ENCODE measurements around the gene NR3C2.
A peak's percentile ranks its signal among the peaks of the same experiment; 100 is the strongest.

Gene NR3C2

DNA sequence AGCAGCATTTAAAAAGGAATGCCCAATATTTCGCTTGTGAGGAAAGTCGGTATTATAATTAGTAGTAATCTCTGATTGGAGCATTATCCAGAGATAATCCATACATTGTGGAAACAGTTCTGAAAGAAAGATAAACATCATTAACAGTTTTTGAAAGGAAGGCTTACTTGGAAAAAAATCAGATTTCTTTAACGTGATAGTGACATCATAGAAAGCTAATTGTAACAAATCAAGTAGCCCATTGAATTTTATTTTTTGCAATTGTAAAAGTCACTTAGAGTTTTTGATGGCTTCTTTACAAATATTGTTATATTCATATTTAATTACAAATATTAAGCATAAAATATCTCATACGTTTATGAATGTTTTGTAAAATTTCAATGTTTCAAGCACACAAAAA, 11.6 kb upstream of the NR3C2 start:
- DNase-seq (ENCODE audit: low read depth, low spot score), result no peak
- no peak overlapping the region for H3K4me3 ChIP-seq (ENCODE audit: low read depth, low read length)
- TF ChIP-seq, protein P1, sequence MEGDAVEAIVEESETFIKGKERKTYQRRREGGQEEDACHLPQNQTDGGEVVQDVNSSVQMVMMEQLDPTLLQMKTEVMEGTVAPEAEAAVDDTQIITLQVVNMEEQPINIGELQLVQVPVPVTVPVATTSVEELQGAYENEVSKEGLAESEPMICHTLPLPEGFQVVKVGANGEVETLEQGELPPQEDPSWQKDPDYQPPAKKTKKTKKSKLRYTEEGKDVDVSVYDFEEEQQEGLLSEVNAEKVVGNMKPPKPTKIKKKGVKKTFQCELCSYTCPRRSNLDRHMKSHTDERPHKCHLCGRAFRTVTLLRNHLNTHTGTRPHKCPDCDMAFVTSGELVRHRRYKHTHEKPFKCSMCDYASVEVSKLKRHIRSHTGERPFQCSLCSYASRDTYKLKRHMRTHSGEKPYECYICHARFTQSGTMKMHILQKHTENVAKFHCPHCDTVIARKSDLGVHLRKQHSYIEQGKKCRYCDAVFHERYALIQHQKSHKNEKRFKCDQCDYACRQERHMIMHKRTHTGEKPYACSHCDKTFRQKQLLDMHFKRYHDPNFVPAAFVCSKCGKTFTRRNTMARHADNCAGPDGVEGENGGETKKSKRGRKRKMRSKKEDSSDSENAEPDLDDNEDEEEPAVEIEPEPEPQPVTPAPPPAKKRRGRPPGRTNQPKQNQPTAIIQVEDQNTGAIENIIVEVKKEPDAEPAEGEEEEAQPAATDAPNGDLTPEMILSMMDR (IDR thresholded peaks at IDR 0.05; ENCODE audit: insufficient read depth, low read length, missing control alignments), result no peak
- ChIA-PET POLR2A (no interaction called here), CTCF (no interaction called here)

DNA sequence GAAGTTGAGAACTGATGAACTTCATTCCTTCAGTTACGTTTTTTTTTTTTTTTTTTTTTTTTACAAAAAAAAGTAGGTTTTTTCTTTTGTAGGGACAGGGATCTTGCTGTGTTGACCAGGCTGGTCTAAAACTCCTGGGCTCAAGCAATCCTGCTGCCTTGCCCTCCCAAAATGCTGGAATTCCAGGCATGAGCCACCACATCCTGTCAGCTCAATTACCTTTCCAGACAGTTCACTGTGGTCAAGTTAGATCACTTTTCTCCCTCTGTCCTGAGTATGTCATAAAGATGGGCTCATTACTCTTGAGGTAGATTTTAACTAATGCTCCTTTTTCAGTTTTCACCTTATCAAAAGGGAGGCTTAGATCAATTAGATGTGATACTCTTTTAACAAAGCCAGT, 10.8 kb upstream of the NR3C2 start:
- DNase-seq (ENCODE audit: low read depth, low spot score), result no peak
- TF ChIP-seq, protein P1 (IDR thresholded peaks at IDR 0.05; ENCODE audit: insufficient read depth, low read length, missing control alignments), result no peak
- ChIA-PET CTCF (no interaction called here), POLR2A (no interaction called here)
- H3K4me3 ChIP-seq (ENCODE audit: low read depth, low read length), result no peak overlapping the region

DNA sequence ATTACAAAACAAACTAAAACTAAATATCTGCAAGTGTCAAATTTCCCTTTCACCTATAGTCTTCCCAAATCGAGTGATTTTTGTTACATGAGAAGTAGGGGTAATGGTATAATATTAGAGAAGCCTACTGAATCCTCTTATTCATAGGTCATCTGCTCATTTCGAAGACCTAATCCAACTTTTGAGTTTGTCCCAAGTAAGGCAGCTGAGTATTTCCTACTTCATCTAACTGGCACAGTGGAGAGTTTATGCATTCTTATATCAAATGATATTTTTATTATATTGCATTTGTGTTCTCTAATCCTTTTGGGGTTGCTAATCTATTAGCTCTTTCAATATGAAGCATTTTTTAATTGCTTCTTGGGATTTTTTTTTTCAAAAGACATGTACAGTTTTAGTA, 7.7 kb upstream of the NR3C2 start:
- TF ChIP-seq, protein P1 (IDR thresholded peaks at IDR 0.05; ENCODE audit: insufficient read depth, low read length, missing control alignments), result no peak
- no peak overlapping the region for H3K4me3 ChIP-seq (ENCODE audit: low read depth, low read length)
- ChIA-PET CTCF (no interaction called here), POLR2A (no interaction called here)
- DNase-seq (ENCODE audit: low read depth, low spot score), result no peak

DNA sequence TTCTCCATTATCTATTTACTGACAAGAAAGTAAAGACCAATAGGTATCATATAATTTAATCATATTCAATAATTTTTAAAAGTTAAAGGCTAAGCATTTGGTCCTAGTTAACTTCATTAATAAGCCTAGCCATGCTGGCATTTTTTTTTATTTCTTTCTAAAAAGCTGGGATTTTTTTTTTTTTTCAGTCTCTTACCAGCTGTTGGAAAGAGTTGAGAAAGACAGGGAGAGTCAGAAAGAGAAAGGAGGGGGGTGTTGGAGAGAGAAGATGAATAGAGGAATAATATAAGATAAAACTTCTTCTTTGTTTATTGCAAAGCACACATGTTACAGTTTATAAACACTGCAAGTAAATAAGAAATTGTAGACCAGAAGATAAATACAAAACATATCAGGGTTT, 5.9 kb upstream of the NR3C2 start:
- H3K4me3 ChIP-seq (ENCODE audit: low read depth, low read length), result no peak overlapping the region
- TF ChIP-seq, protein P1 (IDR thresholded peaks at IDR 0.05; ENCODE audit: insufficient read depth, low read length, missing control alignments), result no peak
- no peak for DNase-seq (ENCODE audit: low read depth, low spot score)
- ChIA-PET CTCF (no interaction called here), POLR2A (no interaction called here)

DNA sequence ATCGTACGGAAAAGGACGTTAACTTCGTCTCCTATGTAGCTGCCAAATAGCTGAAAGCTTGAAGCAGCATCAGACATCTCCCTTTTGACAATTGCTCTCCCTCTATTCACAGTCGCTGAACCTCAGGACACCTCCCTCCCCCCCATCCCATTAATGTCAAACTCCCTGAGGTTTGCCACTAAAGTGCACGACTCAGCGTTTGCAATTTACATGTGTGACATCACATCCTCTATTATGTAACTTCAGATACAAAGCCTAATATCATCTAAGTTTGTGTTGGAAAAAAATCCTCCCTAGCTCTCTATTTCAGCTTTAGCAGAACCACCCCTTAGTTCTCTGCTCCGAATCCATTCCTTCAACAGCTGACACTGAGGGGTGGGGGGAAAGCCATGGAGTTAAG, 5.5 kb upstream of the NR3C2 start:
- TF ChIP-seq, protein P1 (IDR thresholded peaks at IDR 0.05; ENCODE audit: insufficient read depth, low read length, missing control alignments), result no peak
- DNase-seq (ENCODE audit: low read depth, low spot score), result no peak
- ChIA-PET CTCF (no interaction called here), POLR2A (no interaction called here)
- H3K4me3 ChIP-seq (ENCODE audit: low read depth, low read length), result no peak overlapping the region

DNA sequence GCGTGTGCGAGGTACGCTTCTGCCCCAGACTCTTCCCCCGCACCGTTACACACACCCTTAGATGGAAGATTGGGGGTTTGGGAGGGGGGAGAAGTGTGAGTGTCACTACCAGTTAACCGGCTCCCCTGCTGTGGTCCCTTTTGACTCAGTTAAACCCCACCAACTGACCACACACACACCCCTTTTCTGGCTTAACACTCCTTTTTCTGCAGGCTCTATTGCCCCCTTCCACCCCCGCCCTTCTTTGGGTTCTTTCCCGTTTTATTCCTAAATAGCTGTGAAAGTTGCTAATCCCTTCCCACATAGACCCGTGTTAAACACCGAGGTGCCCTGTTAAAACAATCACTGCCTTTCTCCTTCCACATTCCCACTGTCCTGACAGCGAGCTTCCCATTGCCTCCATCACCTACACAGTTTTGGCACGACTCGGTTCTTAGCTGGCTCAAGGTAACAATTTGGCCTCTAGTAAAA, 3.7 kb upstream of the NR3C2 start:
- peak overlapping the region; percentile 51 for H3K4me3 ChIP-seq (ENCODE audit: low read depth, low read length)
- DNase-seq (ENCODE audit: low read depth, low spot score), result no peak
- TF ChIP-seq, protein P1 (IDR thresholded peaks at IDR 0.05; ENCODE audit: insufficient read depth, low read length, missing control alignments), result no peak
- ChIA-PET POLR2A (no interaction called here), CTCF (no interaction called here)
